ENCODE measurements around the gene CBX7.

The CBX7 gene

GRCh38 chr22:39147335-39148025 is 5.0 kb downstream of the CBX7 start:
- DNase-seq (ENCODE audit: low read depth), result no peak

GRCh38 chr22:39146256-39147101 is 6.0 kb downstream of the CBX7 start:
- DNase-seq (ENCODE audit: low read depth), result no peak

DNA sequence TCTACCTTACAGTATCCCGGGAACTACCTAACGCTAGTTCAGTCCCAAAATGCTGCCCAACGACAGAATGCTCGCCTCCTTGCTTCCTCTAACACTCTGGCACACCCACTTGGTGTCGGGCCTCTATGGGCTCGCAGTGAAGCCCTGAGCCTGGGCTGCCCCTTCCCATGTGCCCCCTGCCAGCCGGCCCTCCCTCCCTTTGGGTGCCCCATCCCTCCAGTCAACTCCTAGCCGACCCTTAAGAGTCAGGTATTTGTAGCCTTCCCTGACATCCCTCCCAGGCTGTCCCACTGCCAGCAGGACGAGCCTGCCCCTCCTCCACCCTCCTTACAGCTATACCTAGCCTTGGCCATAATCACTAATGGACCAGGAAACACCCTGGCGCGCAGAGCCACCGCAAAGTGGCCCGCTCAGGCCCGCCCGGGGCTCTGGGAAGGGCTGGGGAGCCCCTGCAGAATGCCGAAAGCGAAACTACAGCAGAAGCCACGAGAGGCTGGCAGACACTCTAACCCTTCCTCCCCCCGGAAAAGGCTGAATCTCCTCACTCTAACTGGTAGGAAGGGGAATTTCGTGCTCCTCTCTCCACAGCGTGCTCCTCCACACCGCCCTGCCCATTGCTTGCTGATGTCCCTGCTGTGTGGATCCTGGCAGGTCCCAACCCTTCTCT is 8.2 kb downstream of the CBX7 start:
- no peak for DNase-seq (ENCODE audit: low read depth)

DNA sequence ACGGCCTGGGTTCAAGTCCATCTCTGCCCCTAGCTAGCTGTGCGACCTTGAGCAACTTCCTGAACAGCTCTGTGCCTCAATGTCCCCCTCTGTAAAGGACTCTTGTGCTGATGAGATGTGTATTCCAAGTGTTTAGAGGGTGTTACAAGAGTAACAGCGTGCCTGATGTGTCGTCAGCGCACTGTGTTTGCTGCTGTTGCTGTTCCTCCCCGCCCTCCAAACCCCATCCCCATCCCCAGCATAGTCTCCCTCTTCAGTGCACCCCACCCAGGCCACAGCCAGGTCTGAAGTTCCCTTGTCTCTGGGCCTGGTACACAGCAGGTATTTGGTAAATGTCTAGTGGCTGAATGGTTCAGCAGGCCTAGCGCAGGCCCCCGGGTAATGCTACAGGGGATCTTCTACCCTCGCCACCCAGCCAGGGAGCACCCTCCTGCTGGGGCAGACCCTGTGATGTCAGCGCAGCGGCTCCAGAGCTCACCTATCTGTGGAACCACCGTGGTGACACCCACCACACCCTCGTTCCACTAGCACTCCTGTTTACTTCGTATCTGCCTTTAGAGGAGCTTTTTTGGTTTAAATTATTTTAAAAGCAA is 10.3 kb downstream of the CBX7 start:
- no peak for DNase-seq (ENCODE audit: low read depth)

- DNase-seq (ENCODE audit: low read depth), result no peak
Measured at GRCh38 chr22:39139933-39140332, 12.5 kb downstream of the CBX7 start.

DNA sequence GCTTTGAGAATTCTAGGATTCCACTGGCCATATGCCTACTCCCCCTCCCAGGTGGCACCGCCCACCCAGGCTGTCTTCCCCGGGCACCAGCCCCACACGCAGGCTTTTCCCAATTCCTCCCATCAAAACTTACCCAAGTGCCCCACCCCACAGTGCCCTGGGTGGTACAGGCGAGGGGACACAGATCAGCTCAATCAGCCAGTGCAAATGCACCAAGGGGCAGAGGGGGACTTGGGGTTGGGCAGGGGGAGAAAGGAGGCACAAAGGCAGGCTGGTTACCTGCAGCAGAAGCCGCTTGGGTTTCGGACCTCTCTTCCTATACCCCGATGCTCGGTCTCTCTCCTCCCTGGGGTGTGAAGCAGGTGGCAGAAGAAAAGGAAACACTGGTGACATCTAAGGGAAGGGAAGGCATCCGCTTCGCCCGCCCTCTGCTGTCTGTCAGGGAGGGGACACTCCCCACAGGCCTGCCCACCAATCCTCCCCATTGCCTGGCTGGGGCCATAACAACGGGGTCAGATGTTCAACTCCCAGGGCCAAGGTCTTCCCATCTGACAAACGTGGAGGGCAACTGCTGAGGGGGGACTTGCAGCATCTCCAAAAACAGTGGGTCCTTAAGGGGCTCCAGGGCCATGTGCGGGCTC is 14.0 kb downstream of the CBX7 start:
- no peak for DNase-seq (ENCODE audit: low read depth)

- DNase-seq (ENCODE audit: low read depth), result no peak
Measured at GRCh38 chr22:39136317-39136716, 16.2 kb downstream of the CBX7 start.

DNA sequence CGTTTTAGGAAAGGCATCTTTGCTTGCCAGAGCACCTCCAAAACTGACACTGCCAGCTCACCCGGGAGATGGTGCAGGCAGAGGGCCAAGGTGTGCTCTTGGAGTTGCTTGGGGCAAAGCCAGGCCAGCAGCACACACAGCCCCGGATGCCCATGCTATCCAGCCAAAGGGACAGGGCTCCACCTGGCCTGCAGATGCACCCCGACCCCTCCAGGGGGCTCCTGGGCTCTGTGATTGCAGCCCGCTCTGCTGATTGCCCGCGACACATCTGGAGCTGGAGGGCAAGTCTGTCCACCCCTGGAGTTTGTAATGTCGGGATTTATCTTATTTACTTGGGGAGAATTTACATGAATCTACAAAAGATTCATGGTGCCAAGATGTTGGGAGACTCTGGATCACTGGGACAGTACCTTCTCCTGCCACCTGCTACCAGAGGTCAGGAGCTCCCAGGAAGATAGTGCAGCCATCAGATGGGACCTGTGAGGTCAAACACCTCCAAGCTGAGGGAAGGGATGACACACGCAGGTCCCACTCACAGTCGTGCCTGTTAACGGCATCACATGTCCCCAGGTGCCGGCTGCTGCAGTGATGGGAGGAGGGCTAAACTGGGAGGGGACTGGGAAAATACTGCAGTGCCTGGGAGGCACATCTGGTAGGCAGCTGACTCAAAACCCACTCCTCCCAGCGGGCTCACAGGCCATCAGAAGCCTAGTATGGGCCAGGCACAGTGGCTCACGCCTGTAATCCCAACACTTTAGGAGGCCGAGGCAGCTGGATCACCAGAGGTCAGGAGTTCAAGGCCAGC is 17.2 kb downstream of the CBX7 start:
- no peak for DNase-seq (ENCODE audit: low read depth)

DNA sequence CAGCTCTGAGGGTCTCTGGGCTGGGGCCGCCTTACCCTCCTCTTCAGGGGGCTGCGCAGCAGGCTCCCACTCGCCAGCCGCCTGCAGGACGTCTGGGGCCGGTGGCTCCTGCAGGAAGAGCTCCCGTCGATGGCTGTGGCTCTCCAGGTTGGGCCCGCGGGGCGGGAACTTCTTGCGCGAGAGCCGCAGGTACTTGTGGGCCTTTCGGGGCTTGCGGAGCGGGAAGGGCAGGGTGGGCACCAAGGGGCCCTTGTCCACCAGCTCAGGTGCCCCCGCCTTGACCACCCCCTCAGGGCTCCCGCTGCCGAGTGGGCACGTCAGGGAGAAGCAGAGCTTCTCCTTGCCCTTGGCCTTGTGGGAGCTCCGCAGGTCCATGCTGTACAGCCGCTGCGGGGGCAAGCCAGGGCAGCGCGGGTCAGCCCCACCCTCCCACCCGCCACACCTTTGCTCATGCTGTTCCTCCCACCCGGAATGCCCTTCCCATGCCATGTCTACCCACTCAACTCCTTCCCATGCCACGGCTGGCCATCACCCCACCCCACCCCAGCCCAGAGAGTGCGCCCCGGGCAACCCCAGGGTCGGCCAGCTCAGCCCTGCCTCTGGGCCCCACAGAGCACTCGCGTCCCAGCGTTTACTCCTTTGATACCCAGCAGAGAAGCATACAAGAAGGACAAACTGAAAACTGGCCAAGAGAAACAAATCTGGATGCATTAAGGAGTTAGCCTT is 18.0 kb downstream of the CBX7 start:
- no peak for DNase-seq (ENCODE audit: low read depth)

- DNase-seq (ENCODE audit: low read depth), result no peak
Measured at GRCh38 chr22:39133871-39134270, 18.6 kb downstream of the CBX7 start.

DNA sequence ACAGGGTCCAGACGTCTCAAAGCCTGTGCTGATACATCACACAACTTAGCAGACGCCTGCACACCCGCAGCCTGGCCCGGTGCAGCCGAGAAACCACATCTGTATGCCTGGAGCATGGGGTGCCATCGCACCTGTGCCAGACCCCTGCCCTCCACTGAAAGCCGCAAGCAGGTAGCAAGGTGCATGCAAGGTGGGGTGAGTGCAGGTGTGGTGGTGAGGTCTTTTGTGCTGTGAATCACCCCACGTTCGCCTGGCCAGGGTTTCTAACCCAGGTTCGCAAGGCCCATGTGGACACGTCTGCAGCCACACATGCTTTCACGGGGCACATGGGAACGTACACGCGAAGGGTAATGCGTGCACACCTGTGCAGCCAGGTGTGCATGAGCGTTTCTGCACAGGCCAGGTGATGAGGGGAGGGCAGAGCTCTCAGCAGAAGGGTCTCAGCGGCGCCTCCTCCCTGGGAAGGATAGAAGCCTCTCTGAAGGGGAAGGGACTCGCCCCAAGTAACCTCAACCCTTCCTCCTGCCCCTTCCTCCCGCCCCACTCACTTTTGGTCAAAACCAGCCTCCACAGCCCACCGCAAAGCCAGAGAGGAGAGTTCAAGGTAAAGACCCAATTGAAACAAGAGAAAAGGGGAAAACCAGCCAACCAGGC is 19.5 kb downstream of the CBX7 start:
- no peak for DNase-seq (ENCODE audit: low read depth)

- no peak for DNase-seq (ENCODE audit: low read depth)
Measured at GRCh38 chr22:39132281-39132680, 20.2 kb downstream of the CBX7 start.

DNA sequence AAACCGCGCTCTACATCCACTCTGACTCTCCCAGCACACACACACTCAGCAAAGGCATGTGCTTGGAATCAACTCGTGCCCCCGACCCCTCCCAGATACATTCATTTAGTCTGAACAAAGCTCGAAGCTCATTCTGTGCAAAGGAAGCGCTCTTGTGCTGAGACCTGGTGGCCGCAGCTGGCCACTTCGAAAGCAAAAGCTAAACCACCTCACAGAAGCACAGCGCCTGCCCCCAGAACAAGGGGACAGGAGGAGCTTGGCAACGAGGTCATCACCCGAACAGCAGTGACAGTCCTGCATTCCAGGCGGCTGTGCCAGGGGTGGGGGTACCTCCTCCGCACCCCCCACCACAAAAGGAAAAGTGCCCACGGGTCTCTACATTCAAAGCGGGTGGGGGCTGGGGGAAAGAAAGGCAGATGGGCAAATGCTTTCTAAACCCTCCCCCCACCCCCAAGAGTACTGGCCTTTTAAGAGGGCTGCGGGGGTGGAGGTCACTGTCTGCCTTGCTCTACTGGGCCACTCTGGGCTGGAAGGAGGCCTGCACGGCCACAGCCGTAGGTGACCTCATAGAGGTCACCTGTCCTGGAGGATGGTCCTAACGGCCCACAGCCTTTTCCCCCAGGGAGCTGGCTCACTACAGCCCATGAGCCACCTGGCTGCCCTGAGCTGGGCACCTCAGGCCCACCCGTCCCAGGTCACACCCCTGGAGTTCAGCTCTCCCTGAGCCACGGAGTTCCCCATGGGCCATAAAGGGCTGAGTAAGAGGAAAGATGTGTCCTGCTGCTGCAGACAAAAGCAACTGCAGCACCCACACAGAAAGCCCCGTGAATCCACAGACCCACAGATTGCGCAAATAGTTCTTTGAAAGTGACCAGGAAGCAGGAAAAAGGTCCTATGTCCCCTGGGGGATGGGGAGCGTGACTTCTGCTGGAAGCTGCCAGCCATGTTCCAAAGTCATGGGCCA is 21.3 kb downstream of the CBX7 start:
- no peak for DNase-seq (ENCODE audit: low read depth)

DNA sequence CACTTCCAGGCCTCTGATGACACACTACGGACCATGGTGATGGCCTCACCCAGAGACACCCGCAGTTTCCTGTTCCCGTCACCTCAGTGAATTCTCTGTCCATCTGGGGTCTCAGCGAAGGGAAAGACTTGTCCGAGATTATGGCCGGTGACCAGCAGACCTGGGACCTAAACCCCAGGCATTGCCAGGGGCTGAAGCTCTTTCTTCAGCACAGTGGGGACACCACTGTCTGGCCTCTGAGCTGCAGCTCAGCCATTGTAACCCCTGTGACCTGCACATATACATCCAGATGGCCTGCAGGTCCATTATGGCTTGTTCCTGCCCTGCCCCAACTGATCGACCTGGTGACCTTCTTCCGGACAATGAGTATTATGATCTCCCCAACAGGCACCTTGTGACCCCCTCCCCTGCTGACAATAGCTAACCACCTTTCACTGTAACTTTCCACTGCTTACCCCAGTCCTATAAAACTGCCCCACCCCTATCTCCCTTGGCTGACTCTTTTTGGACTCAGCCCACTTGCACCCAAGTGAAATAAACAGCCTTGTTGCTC is 22.3 kb downstream of the CBX7 start:
- no peak for DNase-seq (ENCODE audit: low read depth)

GRCh38 chr22:39129746-39130145 is 22.7 kb downstream of the CBX7 start:
- DNase-seq (ENCODE audit: low read depth), result no peak

- DNase-seq (ENCODE audit: low read depth), result no peak
Measured at GRCh38 chr22:39129081-39129480, 23.4 kb downstream of the CBX7 start.

GRCh38 chr22:39128508-39128907 is 24.0 kb downstream of the CBX7 start:
- DNase-seq (ENCODE audit: low read depth), result no peak

GRCh38 chr22:39125622-39126021 is 26.9 kb downstream of the CBX7 start:
- DNase-seq (ENCODE audit: low read depth), result no peak

All from HS-5 (cell line).